Dedifferentiated amniotic fluid mesenchymal stem cell (primary cell): Measurements from ENCODE around the gene WLS.
"Not testable (repeated sequence)": the region's sequence is repeated elsewhere in the genome, so short reads cannot be mapped to it uniquely, and the experiment has no call there.

Experiments used
- DNase-seq: peaks from one replicate; pipeline ENCODE4 v3.0.0-alpha.2; 2016; ENCODE audit errors: extremely low spot score

The WLS gene

DNA sequence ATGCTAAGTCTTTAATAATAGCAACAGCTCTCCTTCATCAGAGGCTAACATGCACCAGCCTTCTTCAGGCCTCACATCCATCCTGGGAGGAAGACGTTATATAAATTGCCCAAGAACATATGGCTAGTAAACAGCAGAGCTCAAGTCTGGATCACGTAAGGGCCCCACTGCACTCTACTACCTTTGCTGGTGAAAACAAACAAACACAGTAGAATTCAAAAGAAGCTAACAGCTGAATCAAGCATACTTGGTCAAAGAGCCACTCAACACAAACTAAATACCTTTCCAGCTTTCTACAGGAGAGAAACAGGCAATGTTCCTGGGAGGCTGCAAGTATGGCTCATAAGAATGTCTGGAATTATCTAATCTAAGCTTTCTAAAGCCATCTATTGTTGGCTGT is 66.0 kb downstream of the WLS start:
- DNase-seq: no peak

DNA sequence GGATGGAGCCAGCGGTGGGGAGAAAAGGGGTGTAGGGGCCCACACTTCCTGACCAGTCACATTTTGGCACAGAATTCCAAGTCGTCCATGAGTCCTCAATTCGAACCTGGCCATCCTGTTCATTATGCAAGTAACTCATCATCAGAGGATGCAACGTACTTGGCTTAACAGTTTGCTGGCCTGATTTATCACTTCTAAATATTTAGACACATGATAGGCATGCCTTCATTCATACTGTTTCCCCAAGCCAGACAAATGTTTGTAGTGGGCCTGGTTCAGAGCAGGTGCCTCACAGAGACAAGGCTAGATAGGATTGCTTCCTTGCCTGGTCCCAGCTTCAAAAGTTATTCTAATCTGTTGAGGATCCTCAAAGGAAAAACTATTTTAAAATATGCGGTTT is 66.7 kb downstream of the WLS start:
- no peak for DNase-seq

DNA sequence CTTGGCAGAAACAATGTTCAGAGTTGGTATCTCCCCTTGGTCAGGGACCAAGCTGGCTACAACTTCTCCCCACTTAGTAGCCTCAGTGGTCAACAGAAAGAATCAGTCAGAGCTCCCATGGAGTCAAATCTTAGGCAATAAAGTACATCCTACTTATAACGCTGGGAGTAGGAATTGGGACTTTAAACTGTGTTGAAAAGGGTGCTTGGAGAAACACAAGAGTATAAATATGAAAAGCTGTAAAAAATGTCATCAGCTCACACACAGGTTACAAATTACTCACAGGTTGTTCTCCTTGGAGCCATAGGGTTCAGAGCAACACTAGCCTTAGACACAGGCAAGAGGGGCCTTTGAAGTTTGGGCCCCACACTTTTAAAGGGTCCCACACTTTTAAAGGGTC is 67.4 kb downstream of the WLS start:
- DNase-seq: no peak

DNA sequence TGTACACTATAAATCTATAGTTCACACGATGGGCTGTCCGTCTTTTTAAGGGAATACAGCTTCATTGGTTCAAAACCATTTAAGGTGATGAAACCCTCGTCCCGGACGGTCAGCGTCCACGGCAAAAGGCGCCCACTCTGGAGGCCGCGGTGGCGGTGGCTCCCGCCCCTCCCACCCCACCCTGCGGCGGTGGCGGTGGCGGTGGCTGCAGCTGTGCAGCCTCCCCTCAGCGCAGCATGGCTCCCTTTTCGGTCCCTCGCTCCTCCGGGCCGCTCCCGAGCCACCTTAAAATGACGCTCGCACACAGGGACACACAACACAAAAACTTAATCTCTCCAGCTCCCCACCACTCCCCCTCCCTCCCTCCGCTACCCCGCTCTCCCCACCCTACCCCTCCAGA is 69.1 kb downstream of the WLS start:
- DNase-seq: no peak

DNA sequence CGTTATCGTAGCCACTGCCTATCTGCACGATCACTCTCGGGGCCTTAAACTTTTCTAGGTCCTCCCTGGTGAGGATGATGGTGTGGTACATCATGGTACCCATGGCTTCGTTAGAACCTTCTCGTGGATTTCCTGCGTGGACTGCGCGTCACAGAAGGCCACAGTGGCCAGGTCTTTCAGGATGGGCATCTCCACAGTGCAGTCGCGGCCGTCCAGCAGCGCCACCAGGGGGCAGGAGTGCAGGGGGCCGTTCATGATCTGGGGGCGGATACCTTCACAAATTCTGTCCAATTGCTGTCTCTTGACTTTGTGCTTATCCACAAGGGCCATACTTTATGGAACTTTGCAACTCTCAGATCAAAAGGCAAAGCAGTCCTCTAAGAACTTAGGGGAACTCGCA is 69.6 kb downstream of the WLS start:
- no peak for DNase-seq

DNA sequence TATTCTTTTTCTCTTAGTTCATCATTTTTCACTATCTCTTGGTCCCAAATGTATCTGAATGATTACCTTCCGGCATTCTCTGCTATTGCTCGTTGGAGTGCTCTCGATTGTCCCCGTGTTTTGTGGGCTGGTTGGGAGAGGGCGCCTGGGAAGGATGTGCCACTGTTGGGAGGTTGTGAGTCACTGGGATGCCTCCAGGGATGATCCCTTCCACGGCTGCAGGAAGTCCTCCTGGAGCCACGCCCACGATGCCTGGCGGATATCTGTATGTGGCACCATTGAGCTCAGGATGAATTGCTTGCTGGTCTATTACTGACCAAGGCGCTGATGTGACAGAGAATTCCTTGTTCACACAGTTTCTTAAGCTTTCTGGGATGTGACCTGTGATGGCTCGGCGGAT is 70.7 kb downstream of the WLS start:
- DNase-seq: not testable (repeated sequence)

DNA sequence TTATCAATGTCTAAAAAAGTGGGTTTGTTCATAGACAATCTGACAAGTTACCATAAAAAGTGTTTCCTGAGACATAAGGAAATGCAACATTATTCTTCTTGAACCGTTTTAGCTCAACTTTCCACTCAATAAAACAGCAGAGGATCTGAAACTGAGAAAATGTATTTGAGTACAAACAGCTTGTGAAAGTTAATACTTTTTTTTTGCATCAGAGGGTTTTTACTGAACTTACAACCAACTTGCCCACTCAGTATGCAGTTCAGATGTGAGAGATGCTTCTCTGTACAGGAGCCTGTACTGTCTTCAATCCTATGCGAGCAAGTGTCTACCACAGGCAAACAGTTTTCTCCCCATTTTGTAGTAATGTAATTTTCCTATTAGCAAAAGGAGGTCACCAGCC is 71.4 kb downstream of the WLS start:
- not testable (repeated sequence) for DNase-seq

DNA sequence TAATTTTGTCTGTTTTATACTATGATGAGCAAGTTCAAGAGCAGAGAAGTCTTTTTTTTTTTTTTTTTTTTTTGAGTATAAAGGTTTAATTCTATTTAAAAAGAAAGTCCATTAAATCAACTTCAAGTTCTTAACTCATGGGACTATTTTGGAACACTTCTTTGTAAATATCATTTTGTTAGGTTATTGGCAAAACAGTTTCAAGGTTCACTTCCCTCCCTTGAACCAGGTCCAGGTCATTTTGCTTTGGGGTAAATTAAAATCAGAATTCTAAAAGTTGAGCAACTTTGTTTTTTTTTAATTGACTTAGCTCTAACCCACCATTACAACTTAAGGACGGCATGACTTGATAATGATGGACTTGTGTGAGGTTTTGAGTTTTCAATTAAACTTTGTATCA is 72.3 kb downstream of the WLS start:
- no peak for DNase-seq

DNA sequence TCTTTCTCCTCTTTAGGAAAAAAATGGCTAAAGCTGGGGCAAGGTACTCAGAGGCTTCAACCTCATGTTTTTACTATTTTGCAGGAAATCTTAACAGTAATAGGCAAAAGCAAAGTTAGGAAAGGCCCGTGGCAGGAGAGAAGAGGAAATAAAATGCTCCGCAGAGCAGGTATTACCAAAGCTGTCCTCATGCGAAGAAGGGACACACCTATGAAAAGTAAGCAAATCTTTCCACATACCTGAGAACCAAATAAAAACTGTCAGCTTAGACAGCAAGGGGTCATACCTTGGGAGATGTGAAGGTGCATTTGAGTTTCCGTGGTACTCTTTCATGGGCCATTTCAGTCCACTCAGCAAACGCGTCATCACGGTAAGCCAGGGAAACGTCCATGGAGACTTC is 73.5 kb downstream of the WLS start:
- DNase-seq: no peak

DNA sequence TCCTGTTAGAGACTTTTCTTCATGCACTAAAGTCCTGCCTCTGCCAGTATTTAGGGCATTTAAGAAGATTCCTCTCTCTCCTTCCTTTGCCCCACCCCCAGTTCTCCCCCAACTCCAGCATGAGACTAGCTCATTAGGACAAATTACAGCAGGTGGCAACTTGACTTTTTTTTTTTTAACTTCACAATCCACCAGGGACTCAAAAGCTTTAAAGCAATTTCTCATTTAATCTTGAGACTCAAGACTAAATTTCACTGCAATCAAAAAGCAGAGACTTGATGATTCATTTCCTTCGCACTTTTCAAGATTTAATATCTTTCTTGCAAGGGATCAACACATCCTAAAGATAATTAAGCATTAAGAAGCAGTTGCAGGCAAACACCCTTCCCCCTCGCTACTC is 74.9 kb downstream of the WLS start:
- DNase-seq: no peak

DNA sequence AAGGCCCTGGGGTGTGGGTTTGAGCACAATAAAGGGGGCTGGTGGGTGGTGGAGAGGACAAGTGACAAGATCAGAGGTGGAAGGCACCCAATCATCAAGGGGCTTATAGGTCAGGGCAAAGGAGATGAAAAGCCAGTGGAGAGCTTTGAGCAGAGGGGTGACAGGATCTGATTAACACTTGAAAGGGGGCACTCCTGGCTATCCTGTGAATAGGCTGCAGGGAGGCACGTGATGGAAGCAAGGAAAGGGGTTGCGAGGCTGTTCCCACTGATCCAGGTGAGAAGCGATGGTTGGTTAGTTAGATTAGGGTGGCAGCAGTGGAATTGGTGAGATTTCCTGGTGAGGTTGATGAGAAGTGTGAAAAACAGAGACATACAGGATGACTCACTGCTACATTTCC is 80.6 kb downstream of the WLS start:
- no peak for DNase-seq

DNA sequence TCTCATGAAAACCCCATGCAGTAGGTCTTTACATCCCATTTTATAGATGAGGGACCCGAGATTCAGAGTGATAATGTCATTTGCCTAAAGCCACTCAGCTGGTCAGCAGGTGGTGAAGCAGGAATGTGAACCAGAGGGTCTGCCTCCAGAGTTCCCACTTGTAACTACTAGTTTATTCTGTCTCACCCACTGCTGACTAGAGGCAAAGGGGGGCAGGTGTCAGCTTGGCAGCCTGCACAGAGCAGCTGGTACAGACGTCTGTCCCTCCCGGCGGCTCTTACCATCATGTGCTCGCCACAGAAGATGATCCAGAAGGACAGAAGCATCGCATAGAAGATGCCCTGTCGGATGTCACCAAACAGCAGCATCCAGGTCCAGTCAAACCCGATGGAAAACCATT is 82.4 kb downstream of the WLS start:
- no peak for DNase-seq

DNA sequence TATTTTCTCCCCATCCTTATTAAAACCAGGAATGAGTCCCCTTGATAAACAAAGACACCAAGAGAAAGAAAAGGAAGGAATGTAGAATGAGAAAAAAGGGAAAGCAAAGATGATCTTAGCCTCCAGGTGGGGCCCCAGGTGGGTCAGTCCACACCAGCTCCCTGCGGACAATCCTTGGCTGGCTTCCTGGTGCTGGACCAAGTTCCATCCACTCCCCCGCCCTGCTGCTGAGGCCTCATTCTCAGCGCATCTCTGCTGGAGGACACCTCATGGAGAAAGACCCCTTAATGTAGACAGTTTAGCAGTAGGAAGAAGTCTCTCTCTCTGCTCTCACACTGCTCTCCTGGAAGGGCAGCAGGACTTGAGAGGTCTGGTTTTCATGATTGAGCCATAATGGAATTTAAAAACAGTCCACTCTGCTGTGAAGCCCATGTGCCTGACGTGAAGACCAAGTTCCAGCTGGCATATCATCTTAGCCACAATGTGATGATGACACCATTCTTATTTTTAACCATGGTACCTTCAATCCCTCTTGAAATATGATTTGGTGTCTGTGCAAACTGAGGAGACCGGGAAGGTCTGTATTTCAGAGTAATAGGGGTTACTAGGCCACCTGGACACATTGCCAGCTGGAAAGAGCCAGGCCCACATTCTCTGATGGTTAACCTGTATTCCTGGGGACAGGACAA is 83.1 kb downstream of the WLS start:
- no peak for DNase-seq

DNA sequence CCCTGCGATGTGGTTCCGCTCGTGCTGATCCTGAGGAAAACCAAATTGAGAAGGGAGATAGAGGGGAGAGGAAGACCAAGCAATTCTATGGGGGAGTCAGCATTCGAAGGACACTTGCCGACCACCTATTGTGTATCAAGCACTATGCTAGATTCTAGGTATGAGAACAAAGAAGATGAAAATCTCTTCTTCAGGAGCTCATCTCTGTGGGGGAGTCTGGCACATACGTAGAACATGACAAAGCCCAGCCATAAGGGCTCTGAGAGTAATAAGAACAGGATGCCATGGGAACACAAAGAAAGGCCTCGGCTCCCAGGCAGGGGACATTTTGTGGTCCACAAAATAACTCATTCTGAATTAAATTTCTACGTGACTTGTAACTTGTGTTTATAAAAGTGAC is 83.7 kb downstream of the WLS start:
- no peak for DNase-seq

DNA sequence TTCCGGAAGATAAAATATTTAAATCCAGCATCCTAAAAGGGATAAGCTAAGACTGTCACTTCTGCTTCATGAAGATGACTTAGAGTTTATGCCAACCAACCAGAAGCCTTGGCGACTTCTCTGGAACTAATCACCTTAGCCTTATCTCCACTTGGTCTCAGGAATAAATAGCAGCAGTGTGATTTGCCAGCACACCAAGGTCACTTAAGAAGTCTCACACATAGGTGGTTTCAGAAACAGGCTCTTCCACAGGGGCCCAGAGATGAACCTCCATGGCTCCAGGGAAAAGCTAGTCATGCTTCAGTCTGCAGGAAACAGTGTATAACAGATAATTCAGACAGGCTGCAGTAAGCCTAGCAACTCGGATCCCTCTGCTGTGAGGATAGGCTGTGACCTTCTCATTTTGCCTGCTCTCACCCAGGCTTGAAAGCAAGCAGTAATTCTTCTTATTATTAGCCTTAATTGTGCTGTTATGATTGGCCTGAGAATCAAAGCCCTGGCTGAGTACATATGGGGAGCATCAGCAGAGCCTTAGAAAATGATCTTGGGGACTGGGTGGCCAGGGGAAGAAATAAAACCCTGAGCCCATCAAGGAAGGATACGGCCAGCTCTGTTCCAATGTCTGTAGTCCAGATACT is 84.7 kb downstream of the WLS start:
- DNase-seq: no peak

DNA sequence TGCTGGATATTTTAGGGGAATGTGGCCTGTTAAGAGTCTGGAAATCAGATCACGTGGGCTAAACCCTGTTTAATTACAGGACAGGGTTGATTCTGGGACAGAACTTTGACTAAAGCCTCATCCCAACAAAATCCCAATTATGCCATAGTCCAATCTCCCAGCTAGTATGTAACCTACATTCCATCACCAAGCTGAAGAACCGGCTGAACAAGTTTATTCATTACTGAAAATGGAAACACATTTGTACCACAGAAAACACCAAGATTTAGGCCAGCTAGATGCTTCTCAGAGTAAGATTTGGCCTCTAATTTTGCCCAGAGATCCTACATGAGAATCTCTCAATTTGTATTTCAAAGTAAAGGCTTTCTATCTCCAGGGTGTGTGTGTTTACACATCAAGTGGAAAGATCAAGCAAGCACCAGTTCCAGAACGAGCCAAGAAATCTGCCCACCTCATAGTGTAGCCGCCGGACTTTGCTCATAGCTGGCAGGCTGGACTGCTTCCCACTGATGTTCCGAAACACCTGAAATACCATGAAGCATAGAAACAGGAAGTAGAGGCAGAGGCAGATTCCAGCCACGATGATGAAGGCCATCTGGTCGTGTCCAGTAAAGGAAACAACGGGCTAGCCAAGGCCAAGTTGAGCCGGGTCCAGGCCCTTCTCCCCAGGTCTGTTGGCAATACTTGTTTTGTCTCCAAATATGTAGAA is 86.8 kb downstream of the WLS start:
- no peak for DNase-seq

DNA sequence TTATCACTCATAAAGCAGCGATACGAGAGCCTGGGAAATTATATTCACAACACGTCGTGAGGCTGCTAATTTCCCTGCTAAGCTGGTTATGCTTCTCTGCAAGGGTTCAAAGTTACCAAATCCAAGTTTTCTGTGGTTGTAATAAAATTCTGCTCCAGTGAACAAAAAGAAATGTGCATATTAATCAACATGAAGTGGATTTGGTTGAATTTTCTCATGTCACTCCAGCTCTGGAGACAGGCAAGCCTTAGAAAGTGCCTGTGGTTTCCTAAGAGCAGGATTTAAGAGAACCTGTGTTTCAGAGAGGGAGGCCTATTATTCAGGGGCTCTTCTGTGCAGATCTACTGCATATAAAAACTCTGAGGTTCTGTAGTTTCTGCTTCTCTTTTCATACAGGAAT is 87.5 kb downstream of the WLS start:
- no peak for DNase-seq

DNA sequence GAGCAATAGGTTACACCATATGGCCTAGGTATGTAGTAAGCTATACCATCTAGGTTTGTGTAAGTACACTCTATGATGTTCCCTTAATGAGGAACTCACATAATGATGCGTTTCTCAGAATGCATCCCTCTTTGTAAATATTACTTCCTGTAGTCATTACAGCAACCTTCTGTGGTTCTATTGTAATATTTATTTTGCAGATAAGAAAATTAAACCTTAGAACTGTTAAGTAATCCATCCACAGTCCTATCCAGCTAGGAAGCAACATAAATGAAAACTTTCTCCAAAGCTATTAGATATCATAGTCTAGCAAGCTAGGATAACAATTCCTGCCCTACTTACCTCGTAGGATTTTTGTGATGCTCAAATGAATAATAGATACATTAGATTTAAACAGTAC is 88.7 kb downstream of the WLS start:
- no peak for DNase-seq

DNA sequence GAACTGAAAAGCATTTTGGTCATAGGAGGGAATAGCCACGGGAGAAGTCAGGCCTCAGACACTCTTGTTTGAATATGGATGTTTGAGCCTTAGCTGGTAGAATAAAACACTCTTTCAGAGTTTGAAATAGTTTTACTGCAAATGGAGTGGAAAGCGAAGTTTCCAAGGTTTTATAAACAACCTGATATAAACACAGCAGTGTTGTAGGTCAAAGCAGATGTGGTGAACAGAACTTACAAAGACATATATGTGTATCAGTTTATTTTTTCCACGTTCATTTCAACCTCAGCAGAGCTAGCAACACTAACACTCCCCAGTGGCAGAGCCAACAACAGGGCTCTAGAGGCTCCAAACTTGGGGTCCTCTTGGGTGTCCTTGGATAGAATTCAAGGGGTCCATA is 89.9 kb downstream of the WLS start:
- no peak for DNase-seq

DNA sequence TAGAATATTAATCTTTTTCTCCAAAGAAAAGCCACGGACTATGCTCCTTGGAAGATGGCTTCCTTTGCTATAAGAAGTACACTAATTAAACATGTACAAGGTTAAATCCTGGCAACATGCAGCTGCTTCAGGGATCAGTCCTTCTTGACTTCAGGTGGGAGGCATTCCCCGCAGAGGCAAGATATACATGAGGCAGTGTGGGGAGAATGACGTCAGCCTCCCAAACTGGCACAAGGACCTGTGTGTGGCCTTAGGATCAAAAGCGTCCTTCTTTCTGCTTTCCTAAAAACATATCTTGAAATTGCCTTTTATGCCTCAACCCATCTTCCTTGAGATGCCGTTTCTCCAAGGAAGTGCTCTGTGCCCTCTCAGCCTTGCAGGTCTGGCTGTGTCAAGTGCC is 90.3 kb downstream of the WLS start:
- DNase-seq: no peak

DNA sequence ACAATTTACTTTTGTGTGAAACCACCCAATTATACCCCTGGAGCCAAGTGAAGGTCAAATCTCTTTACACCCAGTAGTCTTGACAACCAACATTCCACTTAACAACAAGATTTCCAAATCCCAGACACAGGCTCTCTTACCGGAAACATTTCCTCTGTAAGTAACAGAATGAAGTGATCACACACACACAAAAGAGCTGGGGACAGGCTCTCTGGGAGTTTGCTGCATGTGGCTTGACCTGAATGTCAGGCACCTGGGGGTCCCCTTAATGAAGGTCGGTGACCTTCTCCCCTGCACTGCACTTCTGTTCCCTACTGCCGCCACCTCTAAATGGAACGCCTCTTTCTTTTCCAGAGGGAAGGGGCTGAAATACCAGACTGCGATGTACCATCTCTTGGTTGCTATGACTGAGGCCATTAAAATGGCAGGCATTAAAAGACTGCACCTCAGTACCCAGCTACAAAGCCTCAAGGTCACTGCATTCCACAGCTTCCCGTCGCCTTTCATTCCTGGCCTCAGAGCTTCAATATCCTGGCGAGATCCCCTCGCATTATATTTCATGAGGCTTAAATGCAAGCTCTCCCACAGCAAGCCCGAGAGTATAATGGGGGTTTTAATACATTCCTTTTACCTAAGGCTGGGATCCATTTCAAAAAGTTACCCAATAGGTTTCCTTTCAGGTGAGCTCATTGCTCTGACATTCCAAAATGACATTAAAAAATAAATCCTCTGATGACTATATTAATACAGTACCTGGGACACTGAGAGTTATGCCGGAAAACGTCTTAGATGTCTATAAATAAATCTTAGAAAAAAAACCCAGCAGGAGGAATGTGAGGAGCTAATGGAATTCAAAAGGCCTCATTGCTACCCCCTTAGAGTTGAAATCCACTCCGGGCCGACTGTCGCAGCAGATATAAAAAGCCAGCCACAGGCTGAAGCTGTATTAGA is 91.0 kb downstream of the WLS start:
- DNase-seq: no peak

DNA sequence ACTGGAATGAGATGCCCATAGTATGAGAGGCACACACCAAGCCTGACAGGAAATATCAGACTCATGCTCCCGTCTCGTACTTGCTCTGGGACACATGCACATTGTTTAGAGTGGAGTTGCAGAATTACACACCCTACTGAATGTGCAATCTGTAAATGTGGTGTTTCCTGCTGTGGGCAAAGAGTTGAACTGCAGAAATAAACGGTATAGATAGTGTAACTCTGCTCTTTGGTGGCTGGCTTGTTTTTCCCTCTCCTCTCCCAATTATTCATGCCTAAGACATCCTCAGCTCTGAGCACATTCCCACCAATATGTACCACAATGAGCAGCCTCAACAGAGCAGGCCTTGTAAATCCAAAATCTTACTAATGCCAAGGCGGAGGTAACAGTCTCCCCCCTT is 91.8 kb downstream of the WLS start:
- no peak for DNase-seq
